Activated CD4-positive, alpha-beta T cell treated with anti-CD3 and anti-CD28 coated beads, Interleukin-2, amount 10 ng/mL, durations not matched to agents 7 days and 5 days (primary cell): ENCODE results near the gene PGK1. TPM values are rescaled to one million over a fixed set of nuclear protein-coding genes. Genes with fewer than 3 reads are reported as not detected.

Experiments used
- CTCF ChIA-PET: fragments of 350-600 bp; sonication (Branson Sonifier 250); formaldehyde crosslinking; loops from one replicate; lab custom pipeline; 2021; ENCODE audit warnings: antibody characterized with exemption; lab: Charles Lee
- POLR2A ChIA-PET: fragments of 350-600 bp; sonication (Branson Sonifier 250); formaldehyde crosslinking; loops from one replicate; lab custom pipeline; 2021; ENCODE audit warnings: antibody characterized with exemption; lab: Charles Lee
- DNase-seq: peaks from one replicate; pipeline ENCODE4 v3.0.0-alpha.2; 2020
- H3K27ac Mint-ChIP-seq: one replicate; pipeline ENCODE4 v1.8.0; 2021; ENCODE audit warnings: mild to moderate bottlenecking, moderate library complexity, mixed read lengths
- H3K27me3 Mint-ChIP-seq: one replicate; pipeline ENCODE4 v1.8.0; 2021; ENCODE audit warnings: mixed read lengths
- H3K36me3 Mint-ChIP-seq: one replicate; pipeline ENCODE4 v1.8.0; 2021; ENCODE audit warnings: low read depth, mixed read lengths
- H3K4me1 Mint-ChIP-seq: one replicate; pipeline ENCODE4 v1.8.0; 2021; ENCODE audit warnings: mixed read lengths
- H3K4me3 Mint-ChIP-seq: one replicate; pipeline ENCODE4 v1.8.0; 2021; ENCODE audit warnings: mild to moderate bottlenecking, moderate library complexity, mixed read lengths
- H3K9me3 Mint-ChIP-seq: one replicate; pipeline ENCODE4 v1.8.0; 2021; ENCODE audit warnings: mixed read lengths
- total RNA-seq, 2 experiments: library from RNA; stranded (reverse); gene quantifications; one replicate each; pipeline ENCODE4 v1.2.3, GENCODE V29; 2021

The PGK1 gene
- total RNA-seq, 2 experiments from 2014 or later: 682 to 705 TPM

DNA sequence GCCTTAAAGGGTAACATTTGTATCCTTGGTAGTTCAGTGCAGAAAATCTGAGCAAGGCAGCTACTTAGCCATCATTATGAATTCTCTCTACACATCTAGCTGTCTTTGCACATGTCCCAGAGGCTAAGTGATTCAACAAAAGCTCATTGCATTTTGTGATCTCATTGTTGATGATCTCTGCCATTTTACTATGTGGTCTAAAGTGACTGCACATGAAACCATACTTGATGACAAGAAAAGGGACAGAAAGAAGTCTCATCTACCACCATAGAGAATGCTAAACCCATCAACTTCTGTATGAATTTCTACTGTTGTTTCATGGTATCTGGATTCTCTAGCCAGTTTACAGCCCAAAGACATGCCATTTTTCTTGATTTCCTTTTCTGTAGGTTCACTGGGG is 5.9 kb upstream of the PGK1 start:
- Mint-ChIP-seq H3K9me3 (peaks cover 12% of the 10 kb centered on the region), H3K4me1 (peaks cover 20% of the 10 kb centered on the region), H3K27ac (no peak overlapping the region), H3K36me3 (peaks cover 9% of the 10 kb centered on the region), H3K4me3 (no peak overlapping the region), H3K27me3 (no peaks in the 10 kb centered on the region)
- CTCF ChIA-PET: no interaction called here
- DNase-seq: no peak
- POLR2A ChIA-PET: no interaction called here

GRCh38 chrX:78102091-78102490 is 2.0 kb upstream of the PGK1 start:
- Mint-ChIP-seq H3K4me3 (no peak overlapping the region), H3K27ac (no peak overlapping the region)

GRCh38 chrX:78103001-78103622 is 936 bp upstream of the PGK1 start:
- no peak for DNase-seq
- ChIA-PET CTCF (interaction anchor here (0.6 to 1.9 kb wide), 2 partner anchors 10 to 206 kb away, joined by 3 to 11 read pairs; no protein-coding TSS in a partner anchor), POLR2A (no interaction called here)
- Mint-ChIP-seq H3K27ac (peak overlapping the region; percentile 95), H3K36me3 (peaks cover 43% of the 10 kb centered on the region), H3K27me3 (no peaks in the 10 kb centered on the region), H3K9me3 (peaks cover 12% of the 10 kb centered on the region), H3K4me3 (peak overlapping the region; percentile 92), H3K4me1 (peaks cover 46% of the 10 kb centered on the region)

More at GRCh38 chrX:78102091-78102490, 2.0 kb upstream of the PGK1 start:
- DNase-seq: no peak
- peaks cover 36% of the 10 kb centered on the region for H3K4me1 Mint-ChIP-seq
- ChIA-PET CTCF (interaction anchor here (1.9 kb wide), 1 partner anchor 9 kb away, joined by 11 read pairs; no protein-coding TSS in a partner anchor), POLR2A (no interaction called here)
- H3K9me3 Mint-ChIP-seq: peaks cover 12% of the 10 kb centered on the region
- peaks cover 33% of the 10 kb centered on the region for H3K36me3 Mint-ChIP-seq
- H3K27me3 Mint-ChIP-seq: no peaks in the 10 kb centered on the region

DNA sequence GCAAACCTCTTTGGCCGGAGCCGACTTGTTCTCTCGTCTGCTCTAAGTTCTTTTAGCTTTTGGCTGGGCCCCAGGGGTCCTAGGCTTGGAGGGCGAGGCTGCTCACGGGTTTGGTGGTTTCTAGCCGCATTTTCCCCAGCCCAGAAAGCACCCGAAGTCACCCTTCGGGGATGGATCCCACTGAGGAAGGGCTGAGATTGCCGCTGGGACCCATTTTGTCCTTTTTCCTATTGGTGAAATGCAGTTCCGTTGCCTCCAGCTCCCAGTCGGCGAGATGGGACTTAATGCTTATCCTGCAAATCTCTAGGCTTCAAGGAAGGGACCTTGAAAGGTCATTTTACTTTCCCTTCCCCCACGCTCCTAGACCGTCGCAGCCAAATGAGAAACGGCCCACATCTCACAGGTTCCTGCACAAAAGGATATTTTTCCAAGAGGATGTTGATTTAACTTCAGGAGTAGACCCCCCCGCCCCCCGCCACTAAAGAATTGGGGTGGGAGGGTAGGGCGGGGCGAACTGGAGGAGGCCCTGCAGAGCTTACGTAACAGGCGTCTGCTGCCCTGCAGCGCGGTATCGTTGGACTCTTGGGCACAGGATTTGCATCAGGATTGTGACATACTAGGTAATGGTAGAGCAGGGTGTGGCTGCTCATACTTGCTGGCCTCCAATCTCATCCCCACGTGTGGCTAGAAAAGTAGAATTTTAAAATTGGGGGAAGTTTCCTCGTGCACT is 564 bp downstream of the PGK1 start:
- no peaks in the 10 kb centered on the region for H3K27me3 Mint-ChIP-seq
- peak; percentile 26 for DNase-seq
- ChIA-PET CTCF (interaction anchor here (1.1 kb wide), 1 partner anchor 32 kb away, joined by 3 read pairs; no protein-coding TSS in a partner anchor), POLR2A (interaction anchor here (0.9 kb wide), 1 partner anchor 193 kb away, joined by 3 read pairs; no protein-coding TSS in a partner anchor)
- peaks cover 12% of the 10 kb centered on the region for H3K9me3 Mint-ChIP-seq
- peaks cover 60% of the 10 kb centered on the region for H3K4me1 Mint-ChIP-seq
- H3K27ac Mint-ChIP-seq: peak overlapping the region; percentile 95
- H3K4me3 Mint-ChIP-seq: peak overlapping the region; percentile 92
- peaks cover 51% of the 10 kb centered on the region for H3K36me3 Mint-ChIP-seq

DNA sequence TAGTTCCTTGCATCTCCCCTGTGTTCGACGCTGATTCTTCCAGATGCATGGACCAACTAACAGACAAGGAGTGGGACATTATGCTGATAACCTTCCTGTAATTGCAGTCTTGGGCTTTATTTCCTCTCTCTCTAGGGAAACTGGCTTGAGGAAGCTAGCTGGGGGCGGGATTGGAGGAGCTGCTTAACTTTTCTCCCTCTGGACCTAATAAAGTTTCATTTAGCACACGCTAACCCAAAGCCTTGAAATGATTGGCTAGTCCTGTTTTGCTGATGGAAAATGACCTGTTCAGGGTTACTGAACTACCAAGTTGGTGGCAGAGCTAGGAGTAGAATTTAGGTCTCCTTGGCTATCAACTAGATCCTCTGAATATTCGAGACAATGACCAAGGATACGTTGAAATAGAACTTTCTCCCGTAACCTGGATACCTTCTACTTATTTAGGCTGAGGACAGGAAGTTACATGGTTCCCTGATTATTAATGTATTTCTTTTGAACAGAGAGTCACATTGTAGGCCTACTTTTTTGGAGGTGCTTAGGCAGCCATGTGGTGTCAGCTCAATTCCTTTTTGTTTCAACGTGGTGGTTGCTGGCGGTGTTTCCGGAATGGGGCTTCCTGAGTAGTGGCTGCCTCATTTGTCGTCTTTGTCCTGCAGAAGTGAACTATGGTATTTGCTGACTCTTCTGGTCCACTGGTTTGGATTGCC is 2.0 kb downstream of the PGK1 start:
- POLR2A ChIA-PET: interaction anchor here (0.6 kb wide), 1 partner anchor 78 kb away, joined by 4 read pairs; no protein-coding TSS in a partner anchor
- CTCF ChIA-PET: interaction anchor here (1.2 kb wide), 1 partner anchor 11 kb away, joined by 3 read pairs; no protein-coding TSS in a partner anchor
- peak overlapping the region; percentile 92 for H3K4me3 Mint-ChIP-seq
- H3K27me3 Mint-ChIP-seq: no peaks in the 10 kb centered on the region
- peaks cover 10% of the 10 kb centered on the region for H3K9me3 Mint-ChIP-seq
- DNase-seq: peak; percentile 38
- peak overlapping the region; percentile 95 for H3K27ac Mint-ChIP-seq
- peaks cover 64% of the 10 kb centered on the region for H3K4me1 Mint-ChIP-seq
- H3K36me3 Mint-ChIP-seq: peaks cover 55% of the 10 kb centered on the region

GRCh38 chrX:78106651-78106986 is 2.6 kb downstream of the PGK1 start:
- H3K27me3 Mint-ChIP-seq: no peaks in the 10 kb centered on the region
- ChIA-PET CTCF (no interaction called here), POLR2A (no interaction called here)
- peaks cover 7% of the 10 kb centered on the region for H3K9me3 Mint-ChIP-seq
- H3K4me3 Mint-ChIP-seq: peak overlapping the region; percentile 92
- H3K4me1 Mint-ChIP-seq: peaks cover 65% of the 10 kb centered on the region
- peak overlapping the region; percentile 95 for H3K27ac Mint-ChIP-seq
- DNase-seq: no peak
- H3K36me3 Mint-ChIP-seq: peaks cover 58% of the 10 kb centered on the region

DNA sequence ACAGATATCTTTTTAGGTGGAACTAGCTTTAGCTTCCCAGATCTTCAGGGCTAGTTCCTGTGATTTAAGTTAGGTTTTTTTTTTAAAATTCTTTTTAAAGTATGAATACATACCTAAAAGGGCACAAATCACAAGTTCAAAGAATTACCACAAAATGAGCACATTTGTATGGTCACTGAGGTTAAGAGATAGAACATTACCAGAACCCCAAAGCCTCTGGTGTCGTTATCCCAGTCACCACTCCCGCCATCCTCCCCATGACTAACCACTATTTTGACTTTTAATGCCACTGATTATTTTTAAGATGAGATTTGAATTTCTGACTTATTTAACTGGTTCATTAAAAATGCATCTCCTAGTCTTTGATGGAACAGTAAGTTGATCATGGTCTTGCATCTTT is 5.4 kb downstream of the PGK1 start:
- Mint-ChIP-seq H3K27ac (peak overlapping the region; percentile 66), H3K4me3 (peak overlapping the region; percentile 92), H3K36me3 (peaks cover 59% of the 10 kb centered on the region), H3K9me3 (no peaks in the 10 kb centered on the region), H3K4me1 (peaks cover 58% of the 10 kb centered on the region), H3K27me3 (no peaks in the 10 kb centered on the region)
- ChIA-PET CTCF (interaction anchor here (0.6 kb wide), 1 partner anchor 12 kb away, joined by 5 read pairs; no protein-coding TSS in a partner anchor), POLR2A (no interaction called here)
- no peak for DNase-seq

- Mint-ChIP-seq H3K36me3 (peaks cover 60% of the 10 kb centered on the region), H3K4me3 (no peak overlapping the region), H3K27ac (no peak overlapping the region), H3K27me3 (no peaks in the 10 kb centered on the region), H3K4me1 (peaks cover 68% of the 10 kb centered on the region), H3K9me3 (no peaks in the 10 kb centered on the region)
- ChIA-PET CTCF (no interaction called here), POLR2A (no interaction called here)
- no peak for DNase-seq
Observed at GRCh38 chrX:78111140-78111931, 7.3 kb downstream of the PGK1 start.

DNA sequence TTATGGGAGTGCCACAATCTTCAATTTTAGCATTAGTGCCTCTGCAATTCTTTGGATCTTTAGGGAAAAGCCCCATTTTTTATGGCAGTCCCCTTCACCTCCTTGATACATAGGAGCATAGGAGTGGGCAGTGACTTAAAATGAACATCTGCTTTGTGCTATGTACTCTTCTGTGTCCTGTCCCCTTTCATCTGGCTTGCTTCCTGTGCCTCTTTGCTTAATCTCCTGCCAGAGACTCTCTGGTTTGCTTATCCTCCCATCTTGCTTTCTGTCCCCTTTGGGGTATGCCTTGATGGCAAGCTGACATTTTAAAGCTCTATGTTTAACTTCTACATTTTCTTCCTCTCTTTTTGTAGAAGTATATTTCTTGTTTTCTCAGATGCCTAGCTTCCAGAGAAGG is 12.3 kb downstream of the PGK1 start:
- H3K27me3 Mint-ChIP-seq: no peaks in the 10 kb centered on the region
- DNase-seq: no peak
- ChIA-PET CTCF (interaction anchor here (1.0 to 3.6 kb wide), 3 partner anchors 8 to 1000 kb away, joined by 3 to 22 read pairs (median 3); no protein-coding TSS in a partner anchor), POLR2A (no interaction called here)
- H3K4me3 Mint-ChIP-seq: no peak overlapping the region
- H3K36me3 Mint-ChIP-seq: peaks cover 59% of the 10 kb centered on the region
- no peaks in the 10 kb centered on the region for H3K9me3 Mint-ChIP-seq
- H3K27ac Mint-ChIP-seq: peak overlapping the region; percentile 6
- peaks cover 63% of the 10 kb centered on the region for H3K4me1 Mint-ChIP-seq

DNA sequence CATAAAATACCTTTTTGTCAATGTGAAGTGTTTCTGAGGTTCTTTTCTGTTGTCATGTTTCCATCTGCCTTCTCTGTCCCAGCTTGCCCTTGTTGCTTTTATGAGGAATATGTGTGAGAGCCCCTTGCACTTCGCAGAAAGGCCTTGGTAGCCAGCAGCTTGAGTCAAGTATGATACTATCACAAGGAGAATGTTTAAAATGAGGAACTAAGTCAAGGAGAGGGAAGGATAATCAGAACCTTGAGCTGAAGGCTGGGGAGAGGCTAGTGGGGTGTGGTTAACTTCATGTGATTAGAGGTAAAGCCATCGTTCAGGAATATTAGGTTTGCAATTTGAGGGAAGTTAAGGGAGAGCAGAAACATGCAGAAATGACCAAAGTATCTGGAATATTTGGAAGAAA is 12.7 kb downstream of the PGK1 start:
- no peak for DNase-seq
- ChIA-PET CTCF (interaction anchor here (1.0 to 3.6 kb wide), 4 partner anchors 9 to 999 kb away, joined by 3 to 22 read pairs (median 3); no protein-coding TSS in a partner anchor), POLR2A (no interaction called here)
- Mint-ChIP-seq H3K4me1 (peaks cover 61% of the 10 kb centered on the region), H3K27ac (peak overlapping the region; percentile 6), H3K27me3 (no peaks in the 10 kb centered on the region), H3K9me3 (no peaks in the 10 kb centered on the region), H3K4me3 (no peak overlapping the region), H3K36me3 (peaks cover 57% of the 10 kb centered on the region)

DNA sequence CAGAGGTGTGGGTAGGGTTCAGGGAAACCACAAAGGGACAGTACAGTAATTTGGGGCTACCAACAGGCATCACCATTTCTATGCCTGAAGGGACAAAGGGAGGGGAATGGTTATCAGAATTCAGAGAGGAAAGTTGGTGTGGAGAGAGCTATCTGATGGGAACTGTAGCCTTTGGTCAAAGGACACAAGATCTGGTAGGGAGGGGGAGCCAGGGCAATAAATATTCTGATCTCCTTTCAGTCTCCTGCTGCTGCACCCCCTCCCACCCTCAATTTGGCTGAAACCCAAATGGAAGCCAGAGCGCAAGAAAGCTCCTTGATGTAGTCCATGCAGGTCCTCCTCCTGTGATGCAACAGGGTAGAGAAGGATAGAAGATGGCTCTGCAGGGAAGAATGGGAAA is 14.6 kb downstream of the PGK1 start:
- CTCF ChIA-PET: interaction anchor here (1.3 to 1.4 kb wide), 2 partner anchors 9 to 14 kb away, joined by 3 to 5 read pairs; no protein-coding TSS in a partner anchor
- Mint-ChIP-seq H3K36me3 (peaks cover 62% of the 10 kb centered on the region), H3K4me3 (no peak overlapping the region), H3K27me3 (no peaks in the 10 kb centered on the region), H3K27ac (peak overlapping the region; percentile 44), H3K4me1 (peaks cover 64% of the 10 kb centered on the region), H3K9me3 (no peaks in the 10 kb centered on the region)
- DNase-seq: no peak
- POLR2A ChIA-PET: no interaction called here
